ENCODE measurements around the gene SNCB.

- TF ChIP-seq, protein P1, sequence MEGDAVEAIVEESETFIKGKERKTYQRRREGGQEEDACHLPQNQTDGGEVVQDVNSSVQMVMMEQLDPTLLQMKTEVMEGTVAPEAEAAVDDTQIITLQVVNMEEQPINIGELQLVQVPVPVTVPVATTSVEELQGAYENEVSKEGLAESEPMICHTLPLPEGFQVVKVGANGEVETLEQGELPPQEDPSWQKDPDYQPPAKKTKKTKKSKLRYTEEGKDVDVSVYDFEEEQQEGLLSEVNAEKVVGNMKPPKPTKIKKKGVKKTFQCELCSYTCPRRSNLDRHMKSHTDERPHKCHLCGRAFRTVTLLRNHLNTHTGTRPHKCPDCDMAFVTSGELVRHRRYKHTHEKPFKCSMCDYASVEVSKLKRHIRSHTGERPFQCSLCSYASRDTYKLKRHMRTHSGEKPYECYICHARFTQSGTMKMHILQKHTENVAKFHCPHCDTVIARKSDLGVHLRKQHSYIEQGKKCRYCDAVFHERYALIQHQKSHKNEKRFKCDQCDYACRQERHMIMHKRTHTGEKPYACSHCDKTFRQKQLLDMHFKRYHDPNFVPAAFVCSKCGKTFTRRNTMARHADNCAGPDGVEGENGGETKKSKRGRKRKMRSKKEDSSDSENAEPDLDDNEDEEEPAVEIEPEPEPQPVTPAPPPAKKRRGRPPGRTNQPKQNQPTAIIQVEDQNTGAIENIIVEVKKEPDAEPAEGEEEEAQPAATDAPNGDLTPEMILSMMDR (IDR thresholded peaks at IDR 0.05) = no peak
- no peak for TF ChIP-seq POLR2A (IDR thresholded peaks at IDR 0.05)
Observed at GRCh38 chr5:176577312-176578176, 52.8 kb downstream of the SNCB start.
